Measurements from ENCODE around the gene TANGO6.

- TF ChIP-seq CTCF (IDR thresholded peaks at IDR 0.05) (no peak), POLR2A (IDR thresholded peaks at IDR 0.05) (no peak)
These were observed 205.8 kb downstream of the TANGO6 start for GRCh38 chr16:69049146-69049545.

All from tibial nerve (tissue), 3 donors.